GM12865 (cell line): ENCODE measurements around the gene OMP.

Experiments
- DNase-seq: peaks from one replicate; pipeline ENCODE4 v3.0.0; 2010; ENCODE audit warnings: low read depth
- H3K4me3 ChIP-seq: 2 replicates; pipeline ENCODE4 v1.5.1; 2011; ENCODE audit warnings: mild to moderate bottlenecking, low read depth, low read length, control low read depth
- CTCF ChIP-seq: IDR thresholded peaks from 2 replicates; pipeline ENCODE4 v1.5.1; 2011; ENCODE audit warnings: low read length, control low read depth, low read depth, inconsistent platforms; ENCODE audit not compliant: insufficient read depth; ENCODE audit errors: missing control alignments

The OMP gene

GRCh38 chr11:77106321-77106720 lies 3.7 kb downstream of the OMP start:
- no peak overlapping the region for H3K4me3 ChIP-seq
- TF ChIP-seq CTCF, result no peak
- no peak for DNase-seq

GRCh38 chr11:77106759-77107158 lies 4.1 kb downstream of the OMP start:
- no peak overlapping the region for H3K4me3 ChIP-seq
- DNase-seq, result no peak
- no peak for TF ChIP-seq CTCF

GRCh38 chr11:77107950-77108349 lies 5.3 kb downstream of the OMP start:
- no peak overlapping the region for H3K4me3 ChIP-seq
- DNase-seq, result no peak
- TF ChIP-seq CTCF, result no peak

- no peak for TF ChIP-seq CTCF
These were observed 5.8 kb downstream of the OMP start for GRCh38 chr11:77108436-77108835.

GRCh38 chr11:77109236-77110019 lies 6.8 kb downstream of the OMP start:
- no peak overlapping the region for H3K4me3 ChIP-seq
- TF ChIP-seq CTCF, result no peak
- no peak for DNase-seq

More at GRCh38 chr11:77108436-77108835, 5.8 kb downstream of the OMP start:
- H3K4me3 ChIP-seq, result no peak overlapping the region
- no peak for DNase-seq

- no peak for DNase-seq
- H3K4me3 ChIP-seq, result no peak overlapping the region
- TF ChIP-seq CTCF, result no peak
These were observed 8.2 kb downstream of the OMP start for GRCh38 chr11:77110836-77111235.

GRCh38 chr11:77111277-77111676 lies 8.6 kb downstream of the OMP start:
- no peak overlapping the region for H3K4me3 ChIP-seq
- DNase-seq, result no peak
- no peak for TF ChIP-seq CTCF
